HAP-1 (cell line): ENCODE results near the gene HES2.
"Not testable (repeated sequence)": the region's sequence is repeated elsewhere in the genome, so short reads cannot be mapped to it uniquely, and the experiment has no call there.

Source experiments
- DNase-seq, 2 experiments: peaks; one replicate each; pipeline ENCODE4 v3.0.0-alpha.2; 2016 to 2020; ENCODE audit warnings: low spot score in 2 of 2
- H3K27me3 ChIP-seq: fragments of 250-450 bp; sonication (Bioruptor Pico); 2 replicates; pipeline ENCODE4 v1.5.1; 2020; ENCODE audit warnings: low read depth, mild to moderate bottlenecking, moderate library complexity
- H3K36me3 ChIP-seq: fragments of 250-450 bp; sonication (Bioruptor Pico); replicated peaks from 2 replicates; pipeline ENCODE4 v1.5.1; 2020; ENCODE audit warnings: mild to moderate bottlenecking
- H3K4me1 ChIP-seq: fragments of 250-450 bp; sonication (Bioruptor Pico); 2 replicates; pipeline ENCODE4 v1.5.1; 2020; ENCODE audit warnings: mild to moderate bottlenecking
- H3K4me3 ChIP-seq: fragments of 250-450 bp; sonication (Bioruptor Pico); 2 replicates; pipeline ENCODE4 v1.5.1; 2020; ENCODE audit warnings: mild to moderate bottlenecking, moderate library complexity
- H3K9me3 ChIP-seq: fragments of 250-450 bp; sonication (Bioruptor Pico); 2 replicates; pipeline ENCODE4 v1.5.1; 2020; ENCODE audit warnings: mild to moderate bottlenecking, moderate library complexity
- in situ Hi-C: fragments of 300-500 bp; cut with MboI; formaldehyde crosslinking; loops from 3 replicates; pipeline ENCODE4 v1.14.3; 2020; ENCODE audit warnings: low sequenced_read_pairs, inconsistent platforms, mixed read lengths

The HES2 gene

GRCh38 chr1:6409053-6409452 lies 10.7 kb downstream of the HES2 start:
- 0 out of 2 replicates have a peak, but pooled peaks cover 2% of the 10 kb centered on the region for H3K27me3 ChIP-seq
- H3K36me3 ChIP-seq = no peaks in the 10 kb centered on the region
- no peak for DNase-seq
- no peak overlapping the region for H3K4me3 ChIP-seq
- H3K9me3 ChIP-seq = no peaks in the 10 kb centered on the region
- peaks cover 2% of the 10 kb centered on the region for H3K4me1 ChIP-seq
- in situ Hi-C loops = loop anchor here (10.0 kb wide), 1 partner anchor 154 kb away; no protein-coding TSS in a partner anchor

GRCh38 chr1:6408023-6408422 lies 11.7 kb downstream of the HES2 start:
- no peak overlapping the region for H3K4me3 ChIP-seq
- 0 out of 2 replicates have a peak, but pooled peaks cover 2% of the 10 kb centered on the region for H3K27me3 ChIP-seq
- in situ Hi-C loops = loop anchor here (10.0 kb wide), 1 partner anchor 153 kb away; no protein-coding TSS in a partner anchor
- no peaks in the 10 kb centered on the region; the same call in 1 of the 2 replicates for H3K4me1 ChIP-seq
- H3K9me3 ChIP-seq = no peaks in the 10 kb centered on the region
- H3K36me3 ChIP-seq = no peaks in the 10 kb centered on the region
- DNase-seq = no peak

- Histone ChIP-seq H3K4me1 (no peaks in the 10 kb centered on the region; the same call in 1 of the 2 replicates), H3K27me3 (no peaks in the 10 kb centered on the region), H3K36me3 (no peaks in the 10 kb centered on the region), H3K9me3 (no peaks in the 10 kb centered on the region), H3K4me3 (no peak overlapping the region)
- in situ Hi-C loops = loop anchor here (5.0 to 10.0 kb wide), 2 partner anchors 34 to 147 kb away; no protein-coding TSS in a partner anchor
- DNase-seq = no peak
These were observed 18.0 kb downstream of the HES2 start for GRCh38 chr1:6401673-6402072.

- Histone ChIP-seq H3K9me3 (no peaks in the 10 kb centered on the region), H3K36me3 (no peaks in the 10 kb centered on the region), H3K4me1 (peaks cover under 1% of the 10 kb centered on the region; the same call in 1 of the 2 replicates), H3K27me3 (no peaks in the 10 kb centered on the region), H3K4me3 (no peak overlapping the region)
- no peak for DNase-seq
- in situ Hi-C loops = no loop called here
These were observed 20.4 kb downstream of the HES2 start for GRCh38 chr1:6399294-6399693.

GRCh38 chr1:6397844-6398441 lies 21.8 kb downstream of the HES2 start:
- H3K4me1 ChIP-seq = peaks cover 4% of the 10 kb centered on the region
- in situ Hi-C loops = no loop called here

GRCh38 chr1:6396998-6397397 lies 22.7 kb downstream of the HES2 start:
- in situ Hi-C loops = no loop called here
- Histone ChIP-seq H3K36me3 (no peaks in the 10 kb centered on the region), H3K4me3 (no peak overlapping the region), H3K4me1 (peaks cover 8% of the 10 kb centered on the region), H3K27me3 (no peaks in the 10 kb centered on the region), H3K9me3 (no peaks in the 10 kb centered on the region)
- no peak for DNase-seq

More at GRCh38 chr1:6397844-6398441, 21.8 kb downstream of the HES2 start:
- Histone ChIP-seq H3K9me3 (no peaks in the 10 kb centered on the region), H3K4me3 (no peak overlapping the region), H3K36me3 (no peaks in the 10 kb centered on the region), H3K27me3 (no peaks in the 10 kb centered on the region)
- no peak for DNase-seq

- H3K4me3 ChIP-seq, in situ Hi-C loops, DNase-seq, H3K36me3 ChIP-seq, H3K27me3 ChIP-seq, H3K9me3 ChIP-seq: not testable (repeated sequence)
- H3K4me1 ChIP-seq = peaks cover 15% of the 10 kb centered on the region
These were observed 23.9 kb downstream of the HES2 start for GRCh38 chr1:6395781-6396244.

GRCh38 chr1:6395130-6395529 lies 24.6 kb downstream of the HES2 start:
- H3K9me3 ChIP-seq, H3K4me3 ChIP-seq, in situ Hi-C loops, H3K36me3 ChIP-seq, DNase-seq, H3K27me3 ChIP-seq: not testable (repeated sequence)
- H3K4me1 ChIP-seq = peaks cover 15% of the 10 kb centered on the region

- no peaks in the 10 kb centered on the region for H3K36me3 ChIP-seq
- peak; percentile 83 to 93 for DNase-seq
- H3K27me3 ChIP-seq = no peaks in the 10 kb centered on the region
- no peaks in the 10 kb centered on the region for H3K9me3 ChIP-seq
- in situ Hi-C loops = no loop called here
- H3K4me1 ChIP-seq = peaks cover 15% of the 10 kb centered on the region
- peak within 1 kb of the TSS; percentile 60 for H3K4me3 ChIP-seq
These were observed 26.1 kb downstream of the HES2 start, which contains the start of gene ACOT7 for GRCh38 chr1:6393400-6394187. Gene ACOT7 (minus strand): TSS chr1:6393767. CDS start chr1:6393399, 368 bp downstream.

GRCh38 chr1:6392809-6393399 lies 26.8 kb downstream of the HES2 start:
- in situ Hi-C loops = no loop called here
- no peaks in the 10 kb centered on the region for H3K9me3 ChIP-seq

GRCh38 chr1:6391951-6392808 lies 27.5 kb downstream of the HES2 start:
- in situ Hi-C loops = no loop called here
- H3K27me3 ChIP-seq = no peaks in the 10 kb centered on the region
- no peaks in the 10 kb centered on the region for H3K9me3 ChIP-seq
- H3K36me3 ChIP-seq = no peaks in the 10 kb centered on the region
- peak overlapping the region; percentile 60 for H3K4me3 ChIP-seq
- peak; percentile 8 to 42 for DNase-seq
- H3K4me1 ChIP-seq = peaks cover 15% of the 10 kb centered on the region

More at GRCh38 chr1:6392809-6393399, 26.8 kb downstream of the HES2 start:
- H3K4me1 ChIP-seq = peaks cover 15% of the 10 kb centered on the region
- H3K4me3 ChIP-seq = peak overlapping the region; percentile 60
- no peaks in the 10 kb centered on the region for H3K27me3 ChIP-seq
- H3K36me3 ChIP-seq = no peaks in the 10 kb centered on the region
- DNase-seq = no peak

GRCh38 chr1:6389971-6390370 lies 29.7 kb downstream of the HES2 start:
- peaks cover 21% of the 10 kb centered on the region for H3K4me1 ChIP-seq
- no peaks in the 10 kb centered on the region for H3K27me3 ChIP-seq
- in situ Hi-C loops = no loop called here
- H3K4me3 ChIP-seq = no peak overlapping the region
- 0 out of 2 replicates have a peak, but pooled peaks cover 2% of the 10 kb centered on the region for H3K36me3 ChIP-seq
- H3K9me3 ChIP-seq = no peaks in the 10 kb centered on the region
- DNase-seq = no peak

- in situ Hi-C loops = no loop called here
- DNase-seq = no peak
- no peaks in the 10 kb centered on the region for H3K27me3 ChIP-seq
- peaks cover 8% of the 10 kb centered on the region for H3K4me1 ChIP-seq
- no peak overlapping the region for H3K4me3 ChIP-seq
- peaks cover 2% of the 10 kb centered on the region for H3K9me3 ChIP-seq
- H3K36me3 ChIP-seq = 0 out of 2 replicates have a peak, but pooled peaks cover 2% of the 10 kb centered on the region
These were observed 33.3 kb downstream of the HES2 start for GRCh38 chr1:6386371-6386949.
